Right renal pelvis (tissue), 4 donors: Measurements from ENCODE around the gene INO80C. TPM values are rescaled to one million over a fixed set of nuclear protein-coding genes. Genes with fewer than 3 reads are reported as not detected.
A peak's percentile ranks its signal among the peaks of the same experiment; 100 is the strongest.
"Not testable (repeated sequence)": the region's sequence is repeated elsewhere in the genome, so short reads cannot be mapped to it uniquely, and the experiment has no call there.

Experiments
- DNase-seq, 4 donors: peaks; one replicate each; pipeline ENCODE4 v3.0.0-alpha.2; 2013; ENCODE audit warnings: low read depth in 4 of 4, low spot score in 3 of 4, missing footprints in 1 of 4
- polyA plus RNA-seq, 4 donors: library from polyadenylated mRNA; unstranded; fragments of 120-200 nt; gene quantifications; one replicate each; pipeline ENCODE4 v1.2.1, GENCODE V29; 2013; ENCODE audit not compliant: insufficient read length in 4 of 4

Gene INO80C
- polyA plus RNA-seq, 4 donors = 24.2 to 34.1 (median 31.6) TPM

GRCh38 chr18:35489913-35490490 lies 7.8 kb downstream of the INO80C start:
- DNase-seq = no peak

DNA sequence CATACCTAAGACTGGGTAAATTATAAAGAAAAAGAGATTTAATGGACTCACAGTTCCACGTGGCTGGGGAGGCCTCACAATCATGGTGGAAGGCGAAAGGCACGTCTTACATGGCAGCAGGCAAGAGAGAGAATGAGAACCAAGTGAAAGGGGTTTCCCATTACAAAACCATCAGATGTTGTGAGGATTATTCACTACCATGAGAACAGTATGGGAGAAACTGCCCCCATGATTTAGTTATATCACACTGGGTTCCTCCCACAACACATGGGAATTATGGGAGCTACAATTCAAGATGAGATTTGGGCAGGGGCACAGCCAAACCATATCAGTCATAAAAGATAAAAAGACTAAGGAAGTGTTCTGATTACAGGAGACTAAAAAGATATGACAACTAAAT lies 8.5 kb downstream of the INO80C start:
- not testable (repeated sequence) for DNase-seq

- DNase-seq = not testable (repeated sequence)
Observed at GRCh38 chr18:35488396-35488795, 9.4 kb downstream of the INO80C start.

- DNase-seq = not testable (repeated sequence)
Observed at GRCh38 chr18:35487525-35487924, 10.2 kb downstream of the INO80C start.

DNA sequence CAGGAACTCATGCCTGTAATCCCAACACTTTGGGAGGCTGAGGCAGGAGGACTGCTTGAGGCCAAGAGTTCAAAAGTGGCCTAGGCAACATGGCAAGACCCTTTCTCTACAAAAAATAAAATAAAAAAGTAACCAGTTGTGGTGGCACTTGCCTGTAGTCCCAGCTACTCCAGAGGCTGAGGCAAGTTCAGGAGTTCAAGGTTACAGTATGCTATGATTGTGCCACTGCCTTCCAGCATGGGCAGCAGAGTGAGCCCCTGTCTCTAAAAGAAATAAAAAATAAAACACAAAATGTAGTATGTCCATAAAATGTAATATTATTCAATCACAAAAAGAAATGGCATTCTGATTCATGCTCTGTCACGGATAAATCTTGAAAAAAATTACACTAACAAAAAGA lies 11.9 kb downstream of the INO80C start:
- no peak for DNase-seq

DNA sequence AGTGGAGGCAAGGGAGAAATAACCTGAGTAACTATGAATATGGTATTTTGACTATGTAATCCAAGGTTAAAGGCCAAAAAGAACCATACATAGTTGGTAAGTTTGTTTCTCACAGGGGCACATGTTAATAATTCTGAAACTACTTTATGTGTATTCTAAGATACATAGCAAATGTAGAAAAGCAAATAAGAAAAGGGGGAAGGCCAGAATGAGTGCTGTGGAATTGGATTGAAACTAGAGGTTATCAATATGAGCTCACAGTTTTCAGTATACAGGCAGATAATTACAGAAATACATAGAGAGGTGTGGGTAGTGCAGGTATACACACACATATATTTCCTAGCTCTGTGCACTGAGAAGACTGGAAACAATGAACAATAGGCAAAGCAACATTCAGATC lies 13.7 kb downstream of the INO80C start:
- no peak for DNase-seq

DNA sequence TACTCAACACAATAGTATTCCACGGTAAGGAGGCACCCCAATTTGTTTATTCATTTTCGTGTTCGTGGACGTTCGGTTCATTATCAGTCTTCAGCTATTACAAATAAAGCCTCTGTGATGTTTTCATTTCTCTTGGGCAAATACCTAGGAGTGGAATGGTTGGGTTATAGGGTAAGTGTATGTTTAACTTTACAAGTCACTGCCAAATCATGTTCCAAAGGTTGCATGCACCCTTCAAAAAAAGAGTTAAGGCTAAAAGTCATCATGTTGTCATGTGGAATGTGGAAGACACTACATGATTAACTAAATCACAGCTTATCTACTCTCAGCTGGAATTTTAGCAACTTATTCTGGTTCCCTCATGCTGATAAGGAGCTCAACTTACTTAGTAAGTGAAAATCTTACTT lies 15.8 kb downstream of the INO80C start:
- no peak for DNase-seq

DNA sequence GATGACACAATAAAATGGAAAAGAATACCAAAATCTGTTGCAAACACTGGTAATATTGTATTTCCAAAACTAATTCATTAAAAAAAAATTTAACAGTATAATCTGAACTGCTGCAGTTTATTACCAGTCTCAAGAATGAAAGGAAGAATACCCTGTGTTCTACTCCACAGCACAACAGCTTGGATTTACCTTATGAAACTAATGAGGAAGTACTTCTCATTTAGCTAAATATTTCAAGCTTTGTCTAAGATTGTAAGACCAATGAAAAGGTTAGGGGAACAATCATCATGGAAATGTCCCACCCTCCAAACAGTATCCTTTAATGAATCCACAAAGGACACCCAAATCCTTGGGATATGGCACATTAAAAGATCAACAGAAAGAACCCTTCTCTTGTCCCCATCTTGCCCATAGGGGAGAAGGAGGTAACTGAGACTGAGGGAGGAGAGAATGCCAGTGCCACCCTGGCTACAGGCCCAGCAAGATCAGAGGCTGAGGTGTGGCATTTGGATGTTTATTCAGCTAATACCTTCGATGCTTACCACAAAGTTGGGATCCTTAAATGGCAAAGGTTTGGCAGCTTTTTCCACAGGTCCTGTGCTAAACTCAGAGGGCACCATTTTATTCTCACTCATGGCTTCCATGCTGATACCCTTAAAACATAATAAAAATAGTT lies 17.7 kb downstream of the INO80C start:
- DNase-seq = no peak

DNA sequence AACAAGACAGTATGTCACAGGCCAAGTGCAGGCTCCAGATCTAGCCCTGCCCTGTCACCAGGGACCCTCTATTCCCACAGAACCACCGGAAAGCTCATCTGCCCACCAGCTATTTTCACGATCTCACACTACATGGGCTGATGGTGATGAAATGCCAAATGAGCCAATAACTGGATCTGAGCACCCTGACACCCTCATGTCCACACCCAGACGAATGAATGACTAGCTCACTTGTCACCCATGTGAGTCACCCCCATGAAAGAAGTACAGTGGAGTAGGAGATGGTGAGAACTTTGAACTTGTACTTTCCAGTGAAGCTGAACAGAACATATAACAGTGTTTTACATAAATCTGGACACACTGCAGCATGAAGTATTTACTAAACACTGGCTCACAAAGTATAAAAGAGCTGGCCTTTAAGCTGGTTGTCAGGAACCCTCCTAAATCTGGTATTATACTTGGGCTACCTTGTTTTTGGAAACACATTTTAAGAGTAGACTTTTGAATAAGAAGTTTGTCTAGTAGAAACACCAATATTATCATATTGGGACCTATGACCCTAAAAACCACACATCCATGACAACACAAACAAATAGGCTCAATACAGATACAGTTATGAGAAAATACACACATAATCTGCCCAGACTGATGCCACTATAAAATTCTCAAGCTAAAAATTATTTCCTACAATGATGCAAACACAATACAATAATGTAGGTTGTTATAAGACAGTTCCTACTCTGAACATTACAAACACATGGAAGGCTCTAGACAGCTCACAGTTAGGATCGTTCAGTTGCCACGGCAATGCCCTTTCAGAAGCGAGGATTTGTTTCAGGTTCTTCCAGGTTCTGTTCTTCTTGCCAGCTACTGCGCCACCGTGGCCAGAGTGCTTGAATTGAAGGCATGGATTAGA lies 19.0 kb downstream of the INO80C start:
- no peak for DNase-seq

DNA sequence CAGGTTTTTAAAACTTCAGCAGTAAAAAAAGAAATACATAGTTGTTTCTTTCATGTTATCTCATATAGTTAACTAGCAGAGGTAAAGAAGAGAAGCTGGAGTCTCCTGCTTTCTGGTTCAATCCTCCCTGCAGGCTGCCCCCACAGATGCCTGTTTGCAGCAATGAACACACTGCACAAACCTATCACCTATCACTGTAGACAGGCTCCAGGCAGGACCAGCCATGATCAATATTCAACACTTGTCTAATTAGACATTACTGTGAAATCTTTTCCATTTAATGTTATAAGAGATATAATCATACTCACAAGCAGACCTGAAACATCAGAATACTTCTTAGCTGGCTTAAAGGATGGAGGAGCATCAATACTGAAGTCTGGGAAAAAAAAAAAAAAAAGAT lies 19.8 kb downstream of the INO80C start:
- no peak for DNase-seq

DNA sequence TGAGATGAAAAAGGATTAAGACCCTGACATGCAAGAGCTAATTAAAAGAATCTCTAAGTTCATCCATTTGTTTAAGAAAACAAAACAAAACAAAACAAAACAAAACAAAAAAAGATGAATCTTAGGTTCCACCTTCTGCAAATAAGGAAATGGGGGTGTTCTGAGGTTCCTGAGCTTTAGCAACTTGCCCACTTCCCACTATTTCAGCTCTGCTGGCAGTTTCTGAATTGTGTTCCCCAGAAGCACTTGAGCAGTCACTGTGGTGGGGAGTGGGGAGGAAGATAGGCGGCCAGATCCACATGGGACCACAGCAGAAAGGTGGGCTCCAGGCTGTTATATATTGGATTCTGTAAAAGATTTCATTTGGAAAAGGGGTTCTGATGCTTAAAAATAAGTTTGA lies 20.3 kb downstream of the INO80C start:
- DNase-seq = no peak

GRCh38 chr18:35474884-35475283 lies 22.9 kb downstream of the INO80C start:
- no peak for DNase-seq

GRCh38 chr18:35473562-35473961 lies 24.2 kb downstream of the INO80C start:
- DNase-seq = no peak

DNA sequence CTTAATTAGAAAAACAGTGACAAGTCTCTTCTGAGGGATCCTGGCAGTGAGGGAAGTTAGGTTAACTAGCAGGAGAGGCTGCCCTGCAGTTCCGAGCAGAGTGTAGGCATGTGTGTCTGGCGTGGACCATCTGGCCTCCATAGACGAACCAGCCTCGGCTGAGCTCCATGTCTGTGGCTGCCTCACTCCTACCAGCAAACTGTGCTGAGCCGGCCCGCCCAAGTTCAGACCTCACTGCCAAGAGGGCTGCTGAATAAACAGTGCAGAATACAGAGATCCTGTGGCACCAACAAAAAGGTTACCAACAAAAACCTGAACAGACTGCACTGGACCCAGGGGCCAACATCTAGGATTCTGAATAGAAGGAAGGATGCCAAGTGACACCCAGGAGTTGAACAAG lies 27.3 kb downstream of the INO80C start:
- no peak for DNase-seq

DNA sequence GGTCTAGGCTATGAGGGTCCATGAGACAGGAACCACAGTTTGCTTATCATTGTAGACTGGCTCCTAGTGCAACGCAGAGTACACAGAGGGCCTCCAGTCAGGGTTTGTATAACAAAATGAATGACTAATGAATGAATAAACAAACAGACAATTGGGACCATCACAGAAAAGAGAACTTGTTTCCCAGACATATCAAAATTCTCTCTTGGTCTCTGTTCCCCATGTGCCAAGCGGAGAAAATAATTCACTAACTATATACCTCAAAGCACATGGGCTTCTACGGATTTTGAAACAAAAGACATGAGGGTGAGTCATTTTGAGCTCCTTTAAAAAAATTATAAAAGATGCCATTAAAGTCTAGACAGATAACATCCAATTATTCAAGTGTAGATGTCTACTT lies 28.0 kb downstream of the INO80C start:
- no peak for DNase-seq

GRCh38 chr18:35468711-35469110 lies 29.0 kb downstream of the INO80C start:
- peak in 1 of 4 donors; percentile 18 for DNase-seq

DNA sequence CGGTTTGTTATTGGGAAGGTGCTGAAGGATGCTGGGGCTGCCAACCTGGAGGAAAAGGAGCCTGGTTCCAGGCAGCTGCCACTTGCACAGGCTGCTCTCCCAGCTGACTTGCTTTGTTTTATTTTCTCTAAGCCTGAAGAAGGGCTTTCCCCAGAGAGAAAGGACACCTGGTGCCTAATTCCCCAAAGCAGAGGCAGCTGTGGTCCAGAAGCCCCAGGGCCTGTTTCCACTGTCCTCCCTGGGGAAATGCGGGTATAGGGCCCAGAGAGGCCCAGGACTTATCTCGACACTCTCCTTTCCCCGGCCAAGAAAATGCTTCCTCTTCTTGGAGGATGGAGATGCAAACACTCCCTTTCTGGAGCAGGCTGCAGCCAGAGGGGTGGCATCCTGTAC lies 30.1 kb downstream of the INO80C start:
- DNase-seq = no peak

DNA sequence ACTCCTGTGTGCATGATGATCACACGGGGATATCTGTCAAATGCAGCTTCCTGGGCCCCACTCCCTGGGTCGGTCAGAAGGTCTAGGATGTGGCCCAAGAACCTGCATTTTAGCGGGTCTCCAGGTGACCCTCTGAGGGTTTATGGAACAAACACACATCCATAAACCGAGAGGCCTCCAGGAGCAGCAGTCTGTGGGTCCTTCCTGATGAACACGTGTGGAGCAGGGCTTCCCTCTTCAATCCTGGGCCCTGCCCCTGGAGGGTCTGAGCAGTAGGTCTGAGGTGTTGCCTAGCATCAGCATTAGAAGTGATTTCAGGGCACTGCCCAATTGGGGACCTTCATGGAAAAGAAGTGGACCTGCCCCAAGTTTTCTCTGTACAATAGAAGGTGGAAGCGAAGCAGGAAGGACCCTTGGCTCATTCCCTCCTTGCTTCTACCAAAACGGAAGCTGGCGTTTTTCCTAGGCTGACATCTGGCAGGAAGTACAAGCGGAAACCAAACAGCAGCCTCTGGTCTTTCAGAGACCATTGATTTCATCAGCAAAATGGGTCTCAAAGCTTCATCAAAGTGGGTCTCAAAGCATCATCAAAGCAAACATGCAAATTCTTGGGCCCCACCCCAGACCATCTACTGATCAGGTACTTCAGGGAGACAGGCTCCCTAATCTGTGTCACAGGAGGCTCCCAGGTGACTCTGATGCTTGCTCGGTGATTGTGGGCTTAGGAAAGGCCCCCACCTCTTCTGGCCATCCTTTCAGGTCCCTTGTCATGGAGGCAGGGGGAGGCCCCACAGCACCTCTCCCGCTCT lies 30.7 kb downstream of the INO80C start:
- DNase-seq = no peak

DNA sequence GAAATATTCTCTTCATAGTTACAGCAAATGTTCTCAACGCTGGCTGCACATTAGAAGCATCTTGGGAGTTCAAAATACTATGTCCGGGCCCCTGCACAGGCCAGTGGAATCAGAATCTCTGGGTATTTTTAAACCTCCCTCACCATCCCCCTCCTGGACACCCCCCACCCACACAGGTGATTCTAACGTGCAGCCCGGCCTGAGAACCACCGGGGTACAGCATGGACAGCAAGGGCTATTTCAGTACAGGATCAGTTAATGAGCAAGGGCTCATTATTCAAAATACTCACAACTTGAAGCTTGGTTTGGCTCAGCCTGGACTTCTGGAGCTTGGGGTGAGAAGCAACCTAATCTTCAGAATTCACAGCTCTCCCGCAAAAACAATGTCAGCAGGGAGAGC lies 31.4 kb downstream of the INO80C start:
- DNase-seq = no peak

- no peak for DNase-seq
Observed at GRCh38 chr18:35465329-35465728, 32.4 kb downstream of the INO80C start.

GRCh38 chr18:35464831-35465279 lies 32.9 kb downstream of the INO80C start:
- DNase-seq = no peak
